ENCODE data around the gene ATF5. TPM values are rescaled to one million over a fixed set of nuclear protein-coding genes. Genes with fewer than 3 reads are reported as not detected.
A peak's percentile ranks its signal among the peaks of the same experiment; 100 is the strongest.

ATF5 gene
- total RNA-seq, 1 experiment from 2014 or later, result 30.7 TPM

- H3K4me3 Mint-ChIP-seq (ENCODE audit: low read depth, unreplicated experiment), result no peak overlapping the region
- DNase-seq, result no peak
- TF ChIP-seq CTCF (IDR thresholded peaks at IDR 0.05; ENCODE audit: unreplicated experiment), result no peak
- intact Hi-C loops (cut with micrococcal nuclease; ENCODE audit: unreplicated experiment), result no loop called here
- peaks cover 70% of the 10 kb centered on the region for H3K36me3 Mint-ChIP-seq (ENCODE audit: insufficient read depth, unreplicated experiment)
- no peaks in the 10 kb centered on the region for H3K27me3 Mint-ChIP-seq (ENCODE audit: unreplicated experiment)
- no peaks in the 10 kb centered on the region for H3K9me3 Mint-ChIP-seq (ENCODE audit: low read depth, unreplicated experiment)
- H3K4me1 Mint-ChIP-seq (ENCODE audit: low read depth, unreplicated experiment), result peaks cover 12% of the 10 kb centered on the region
- H3K27ac Mint-ChIP-seq (ENCODE audit: unreplicated experiment), result peak overlapping the region; percentile 42
- CTCF ChIA-PET, result no interaction called here
- BruUV-seq (replicated peaks), result no TSS peak
Observed at GRCh38 chr19:49908480-49909420, 20.3 kb upstream of the ATF5 start.

- peaks cover 82% of the 10 kb centered on the region for H3K36me3 Mint-ChIP-seq (ENCODE audit: insufficient read depth, unreplicated experiment)
- CTCF ChIA-PET, result interaction anchor here (0.6 to 1.6 kb wide), 3 partner anchors 9 to 229 kb away, joined by 3 to 4 read pairs (median 4); partner anchors contain the start of genes ATF5 and NUP62
- no peak for TF ChIP-seq CTCF (IDR thresholded peaks at IDR 0.05; ENCODE audit: unreplicated experiment)
- no peak overlapping the region for H3K4me3 Mint-ChIP-seq (ENCODE audit: low read depth, unreplicated experiment)
- no peak overlapping the region for H3K27ac Mint-ChIP-seq (ENCODE audit: unreplicated experiment)
- intact Hi-C loops (cut with micrococcal nuclease; ENCODE audit: unreplicated experiment), result no loop called here
- H3K9me3 Mint-ChIP-seq (ENCODE audit: low read depth, unreplicated experiment), result no peaks in the 10 kb centered on the region
- H3K4me1 Mint-ChIP-seq (ENCODE audit: low read depth, unreplicated experiment), result peaks cover 13% of the 10 kb centered on the region
- no peaks in the 10 kb centered on the region for H3K27me3 Mint-ChIP-seq (ENCODE audit: unreplicated experiment)
- BruUV-seq (replicated peaks), result no TSS peak
- no peak for DNase-seq
Observed at GRCh38 chr19:49910179-49910578, 18.8 kb upstream of the ATF5 start.

- Mint-ChIP-seq H3K9me3 (ENCODE audit: low read depth, unreplicated experiment) (no peaks in the 10 kb centered on the region), H3K36me3 (ENCODE audit: insufficient read depth, unreplicated experiment) (peaks cover 81% of the 10 kb centered on the region), H3K27me3 (ENCODE audit: unreplicated experiment) (no peaks in the 10 kb centered on the region), H3K4me3 (ENCODE audit: low read depth, unreplicated experiment) (no peak overlapping the region), H3K4me1 (ENCODE audit: low read depth, unreplicated experiment) (peaks cover 20% of the 10 kb centered on the region), H3K27ac (ENCODE audit: unreplicated experiment) (peak overlapping the region; percentile 22)
- no peak for TF ChIP-seq CTCF (IDR thresholded peaks at IDR 0.05; ENCODE audit: unreplicated experiment)
- DNase-seq, result no peak
- CTCF ChIA-PET, result interaction anchor here (0.6 to 1.6 kb wide), 3 partner anchors 18 to 279 kb away, joined by 3 read pairs; partner anchors contain the start of genes ATF5 and NUP62
- intact Hi-C loops (cut with micrococcal nuclease; ENCODE audit: unreplicated experiment), result no loop called here
- BruUV-seq (replicated peaks), result no TSS peak
Observed at GRCh38 chr19:49911381-49912145, 17.4 kb upstream of the ATF5 start.

GRCh38 chr19:49912965-49913685, 15.9 kb upstream of the ATF5 start:
- Mint-ChIP-seq H3K9me3 (ENCODE audit: low read depth, unreplicated experiment) (no peaks in the 10 kb centered on the region), H3K4me3 (ENCODE audit: low read depth, unreplicated experiment) (no peak overlapping the region), H3K36me3 (ENCODE audit: insufficient read depth, unreplicated experiment) (peaks cover 82% of the 10 kb centered on the region), H3K27ac (ENCODE audit: unreplicated experiment) (no peak overlapping the region), H3K27me3 (ENCODE audit: unreplicated experiment) (no peaks in the 10 kb centered on the region), H3K4me1 (ENCODE audit: low read depth, unreplicated experiment) (peaks cover 20% of the 10 kb centered on the region)
- intact Hi-C loops (cut with micrococcal nuclease; ENCODE audit: unreplicated experiment), result no loop called here
- TF ChIP-seq CTCF (IDR thresholded peaks at IDR 0.05; ENCODE audit: unreplicated experiment), result no peak
- DNase-seq, result no peak
- no TSS peak for BruUV-seq (replicated peaks)
- CTCF ChIA-PET, result no interaction called here
